Lower lobe of right lung (tissue), 2 donors: ENCODE measurements around the gene MYOD1. TPM values are rescaled to one million over a fixed set of nuclear protein-coding genes. Genes with fewer than 3 reads are reported as not detected.

Source experiments
- ATAC-seq, 2 donors: fragments of 200-7000 bp; cut with Tn5 transposase; one replicate each; pipeline ENCODE4 v1.9.1; 2020 to 2022; ENCODE audit warnings: mild to moderate bottlenecking in 2 of 2, moderate library complexity in 2 of 2
- DNase-seq: peaks from one replicate; pipeline ENCODE4 v3.0.0-alpha.2; 2020
- H3K27ac ChIP-seq: fragments of 200-600 bp; one replicate; pipeline ENCODE4 v1.8.0; 2022
- H3K27me3 ChIP-seq: fragments of 200-600 bp; one replicate; pipeline ENCODE4 v1.8.0; 2022; ENCODE audit warnings: low read depth
- H3K36me3 ChIP-seq: fragments of 200-600 bp; one replicate; pipeline ENCODE4 v1.8.0; 2022; ENCODE audit warnings: mild to moderate bottlenecking
- H3K4me1 ChIP-seq: fragments of 200-600 bp; one replicate; pipeline ENCODE4 v1.8.0; 2022
- H3K4me3 ChIP-seq: fragments of 200-600 bp; one replicate; pipeline ENCODE4 v1.8.0; 2022; ENCODE audit warnings: mild to moderate bottlenecking
- H3K9me3 ChIP-seq: fragments of 200-600 bp; one replicate; pipeline ENCODE4 v1.8.0; 2022
- intact Hi-C: fragments of 100-400 bp; cut with DNase I; formaldehyde crosslinking; loops from one replicate; pipeline ENCODE4 v1.11.0; 2022
- long read RNA-seq: library from polyadenylated mRNA; unstranded; transcript quantifications from one replicate; pipeline ENCODE4 v2.0.0, GENCODE V29; 2021
- total RNA-seq: library from RNA; stranded (reverse); fragmentation: NEBNext Ultra II Directional; extraction: Animal tissue kit (Norgen Biotek cat#: 25700); gene quantifications from one replicate; pipeline ENCODE4 v1.2.1, GENCODE V29; 2021
- TF ChIP-seq, protein P1 (sequence below): fragments of 200-600 bp; IDR thresholded peaks from one replicate; pipeline ENCODE4 v1.8.0; 2022; ENCODE audit warnings: antibody characterized with exemption, mild to moderate bottlenecking
- donor health status: DM: no; HTN: yes; CAD: no; lungs with severe emphysema.

Gene MYOD1
- total RNA-seq: not detected
- long read RNA-seq: 0 reads

DNA sequence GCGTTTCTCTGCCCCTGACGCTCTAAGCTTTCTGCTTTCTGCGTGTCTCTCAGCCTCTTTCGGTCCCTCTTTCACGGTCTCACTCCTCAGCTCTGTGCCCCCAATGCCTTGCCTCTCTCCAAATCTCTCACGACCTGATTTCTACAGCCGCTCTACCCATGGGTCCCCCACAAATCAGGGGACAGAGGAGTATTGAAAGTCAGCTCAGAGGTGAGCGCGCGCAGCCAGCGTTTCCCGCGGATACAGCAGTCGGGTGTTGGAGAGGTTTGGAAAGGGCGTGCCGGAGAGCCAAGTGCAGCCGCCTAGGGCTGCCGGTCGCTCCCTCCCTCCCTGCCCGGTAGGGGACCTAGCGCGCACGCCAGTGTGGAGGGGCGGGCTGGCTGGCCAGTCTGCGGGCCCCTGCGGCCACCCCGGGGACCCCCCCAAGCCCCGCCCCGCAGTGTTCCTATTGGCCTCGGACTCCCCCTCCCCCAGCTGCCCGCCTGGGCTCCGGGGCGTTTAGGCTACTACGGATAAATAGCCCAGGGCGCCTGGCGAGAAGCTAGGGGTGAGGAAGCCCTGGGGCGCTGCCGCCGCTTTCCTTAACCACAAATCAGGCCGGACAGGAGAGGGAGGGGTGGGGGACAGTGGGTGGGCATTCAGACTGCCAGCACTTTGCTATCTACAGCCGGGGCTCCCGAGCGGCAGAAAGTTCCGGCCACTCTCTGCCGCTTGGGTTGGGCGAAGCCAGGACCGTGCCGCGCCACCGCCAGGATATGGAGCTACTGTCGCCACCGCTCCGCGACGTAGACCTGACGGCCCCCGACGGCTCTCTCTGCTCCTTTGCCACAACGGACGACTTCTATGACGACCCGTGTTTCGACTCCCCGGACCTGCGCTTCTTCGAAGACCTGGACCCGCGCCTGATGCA, at the start of gene MYOD1:
MYOD1 (plus strand) TSS at position 544 of the 910 bp plus-strand sequence; CDS start at position 756, 212 bp downstream.
- no peak within 1 kb of the TSS for H3K27ac ChIP-seq
- H3K4me1 ChIP-seq: no peaks in the 10 kb centered on the region
- no peak for DNase-seq
- TF ChIP-seq, protein P1, sequence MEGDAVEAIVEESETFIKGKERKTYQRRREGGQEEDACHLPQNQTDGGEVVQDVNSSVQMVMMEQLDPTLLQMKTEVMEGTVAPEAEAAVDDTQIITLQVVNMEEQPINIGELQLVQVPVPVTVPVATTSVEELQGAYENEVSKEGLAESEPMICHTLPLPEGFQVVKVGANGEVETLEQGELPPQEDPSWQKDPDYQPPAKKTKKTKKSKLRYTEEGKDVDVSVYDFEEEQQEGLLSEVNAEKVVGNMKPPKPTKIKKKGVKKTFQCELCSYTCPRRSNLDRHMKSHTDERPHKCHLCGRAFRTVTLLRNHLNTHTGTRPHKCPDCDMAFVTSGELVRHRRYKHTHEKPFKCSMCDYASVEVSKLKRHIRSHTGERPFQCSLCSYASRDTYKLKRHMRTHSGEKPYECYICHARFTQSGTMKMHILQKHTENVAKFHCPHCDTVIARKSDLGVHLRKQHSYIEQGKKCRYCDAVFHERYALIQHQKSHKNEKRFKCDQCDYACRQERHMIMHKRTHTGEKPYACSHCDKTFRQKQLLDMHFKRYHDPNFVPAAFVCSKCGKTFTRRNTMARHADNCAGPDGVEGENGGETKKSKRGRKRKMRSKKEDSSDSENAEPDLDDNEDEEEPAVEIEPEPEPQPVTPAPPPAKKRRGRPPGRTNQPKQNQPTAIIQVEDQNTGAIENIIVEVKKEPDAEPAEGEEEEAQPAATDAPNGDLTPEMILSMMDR: no peak
- H3K4me3 ChIP-seq: no peak within 1 kb of the TSS
- intact Hi-C loops: no loop called here
- no peaks in the 10 kb centered on the region for H3K9me3 ChIP-seq
- H3K27me3 ChIP-seq: peaks cover 77% of the 10 kb centered on the region
- no peaks in the 10 kb centered on the region for H3K36me3 ChIP-seq
- no peak for ATAC-seq

DNA sequence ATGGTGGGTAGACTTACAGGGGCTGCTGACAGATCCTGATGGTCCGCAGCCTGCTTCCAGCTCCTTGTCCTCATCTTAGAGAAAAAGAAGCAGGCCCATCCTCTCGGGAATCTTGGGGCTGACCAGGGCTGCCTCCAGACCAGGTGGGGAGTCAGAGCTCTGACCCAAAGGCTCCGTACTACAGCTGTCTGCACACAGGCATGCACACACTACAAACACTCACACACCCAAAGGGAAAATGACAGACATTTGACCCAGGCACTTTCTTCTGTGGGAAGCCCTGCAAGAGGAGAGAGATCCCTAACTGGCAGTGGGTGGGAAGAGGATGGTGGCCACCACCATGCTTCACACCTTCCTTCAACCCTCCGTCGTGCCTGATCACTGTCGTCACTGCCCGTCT, 46.9 kb upstream of the MYOD1 start:
- Histone ChIP-seq H3K36me3 (no peaks in the 10 kb centered on the region), H3K9me3 (peaks cover 4% of the 10 kb centered on the region), H3K27me3 (no peaks in the 10 kb centered on the region), H3K4me1 (no peaks in the 10 kb centered on the region), H3K4me3 (no peak overlapping the region), H3K27ac (no peak overlapping the region)
- ATAC-seq: no peak
- intact Hi-C loops: no loop called here
- TF ChIP-seq, protein P1: no peak
- DNase-seq: no peak

DNA sequence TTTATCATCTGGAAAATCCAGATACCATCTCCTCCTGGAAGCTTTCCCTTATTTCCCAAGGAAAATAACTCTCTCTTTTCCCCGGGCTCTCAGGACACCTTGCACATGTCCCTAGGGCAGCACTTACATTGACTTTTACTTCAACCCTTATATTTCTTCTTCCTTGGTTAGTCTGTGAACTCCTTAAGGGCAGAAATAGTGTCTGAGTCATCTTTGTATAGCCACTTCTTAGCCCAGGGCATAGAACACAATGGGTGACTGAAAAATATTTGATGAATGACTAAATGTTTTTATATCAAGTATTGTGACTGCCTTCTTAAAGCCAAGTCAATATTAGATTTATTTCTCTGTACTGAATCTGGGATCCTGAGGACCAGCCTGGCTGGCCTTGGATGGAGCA, 45.4 kb upstream of the MYOD1 start:
- DNase-seq (no peak), ATAC-seq (no peak)
- intact Hi-C loops: no loop called here
- no peak overlapping the region for H3K4me3 ChIP-seq
- no peak overlapping the region for H3K27ac ChIP-seq
- H3K4me1 ChIP-seq: no peaks in the 10 kb centered on the region
- H3K27me3 ChIP-seq: no peaks in the 10 kb centered on the region
- H3K36me3 ChIP-seq: no peaks in the 10 kb centered on the region
- peaks cover 4% of the 10 kb centered on the region for H3K9me3 ChIP-seq
- TF ChIP-seq, protein P1: no peak

DNA sequence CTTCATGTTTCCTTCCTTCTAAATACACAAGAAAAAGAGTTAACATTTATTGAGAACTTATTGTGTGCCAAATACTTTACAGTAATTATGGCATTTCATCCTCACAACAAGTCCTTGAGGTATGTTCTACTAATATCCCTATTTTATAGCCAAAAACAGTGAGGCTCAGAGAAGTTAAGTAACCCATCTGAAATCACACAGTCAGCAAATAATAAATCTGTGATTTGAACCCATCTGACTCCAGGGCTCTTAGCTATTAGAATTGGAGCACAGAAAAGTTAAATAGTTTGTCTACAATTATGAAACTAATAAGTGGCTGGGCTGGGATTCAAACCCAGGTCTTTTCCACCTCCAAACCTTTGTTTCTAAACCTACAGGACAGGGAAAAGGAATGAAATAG, 36.5 kb upstream of the MYOD1 start:
- DNase-seq (no peak), ATAC-seq (no peak)
- no peaks in the 10 kb centered on the region for H3K9me3 ChIP-seq
- intact Hi-C loops: no loop called here
- H3K4me3 ChIP-seq: no peak overlapping the region
- TF ChIP-seq, protein P1: no peak
- no peaks in the 10 kb centered on the region for H3K36me3 ChIP-seq
- H3K27me3 ChIP-seq: peaks cover 9% of the 10 kb centered on the region
- H3K4me1 ChIP-seq: no peaks in the 10 kb centered on the region
- H3K27ac ChIP-seq: no peak overlapping the region

DNA sequence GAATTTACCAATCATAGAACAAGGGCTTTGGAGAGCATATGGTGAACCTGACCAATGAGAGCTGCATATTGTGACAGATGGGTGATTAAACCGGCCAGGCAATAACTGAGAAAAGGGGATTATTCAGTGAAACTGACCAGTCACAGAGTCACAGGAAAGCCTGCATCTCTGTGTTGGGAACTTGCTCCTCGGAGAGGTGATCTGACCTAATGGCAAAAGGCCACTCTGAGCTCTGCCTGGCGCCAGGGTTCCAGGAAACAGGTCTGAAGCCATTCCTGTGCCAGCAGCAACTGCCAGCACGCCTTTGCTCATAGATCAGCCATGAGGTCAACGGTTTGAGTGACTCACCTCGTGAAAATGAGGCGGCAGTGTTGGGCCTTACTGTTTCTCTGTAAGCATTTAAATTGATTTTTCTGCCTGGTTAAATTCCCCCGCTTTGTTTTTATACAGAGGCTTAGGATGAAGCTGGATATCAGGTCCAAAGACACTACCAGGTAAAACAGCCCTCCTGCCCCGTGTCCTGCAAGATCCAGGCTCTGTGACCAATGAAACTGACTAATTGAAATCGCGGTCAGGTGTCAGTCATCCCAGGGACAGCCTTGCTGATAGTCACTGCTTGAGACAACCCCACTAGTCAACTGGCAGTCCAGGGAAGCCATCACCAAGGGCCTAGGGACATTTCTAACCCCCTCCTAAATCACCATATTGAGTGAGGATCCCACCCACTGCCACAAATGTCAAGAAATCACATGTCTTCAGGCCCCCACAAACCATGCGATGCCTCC, 35.8 kb upstream of the MYOD1 start:
- H3K9me3 ChIP-seq: no peaks in the 10 kb centered on the region
- no peak overlapping the region for H3K27ac ChIP-seq
- peaks cover 9% of the 10 kb centered on the region for H3K27me3 ChIP-seq
- ATAC-seq (no peak), DNase-seq (no peak)
- H3K36me3 ChIP-seq: no peaks in the 10 kb centered on the region
- H3K4me1 ChIP-seq: no peaks in the 10 kb centered on the region
- intact Hi-C loops: no loop called here
- TF ChIP-seq, protein P1: no peak
- no peak overlapping the region for H3K4me3 ChIP-seq
